HG03521 (cell line): Measurements from ENCODE around the gene DPH2.

Source experiments
- ATAC-seq: cut with Tn5 transposase; IDR thresholded peaks from one replicate; pipeline ENCODE4 v1.9.1; 2021; ENCODE audit warnings: mild to moderate bottlenecking, moderate library complexity; ENCODE audit not compliant: unreplicated experiment

DPH2 gene

DNA sequence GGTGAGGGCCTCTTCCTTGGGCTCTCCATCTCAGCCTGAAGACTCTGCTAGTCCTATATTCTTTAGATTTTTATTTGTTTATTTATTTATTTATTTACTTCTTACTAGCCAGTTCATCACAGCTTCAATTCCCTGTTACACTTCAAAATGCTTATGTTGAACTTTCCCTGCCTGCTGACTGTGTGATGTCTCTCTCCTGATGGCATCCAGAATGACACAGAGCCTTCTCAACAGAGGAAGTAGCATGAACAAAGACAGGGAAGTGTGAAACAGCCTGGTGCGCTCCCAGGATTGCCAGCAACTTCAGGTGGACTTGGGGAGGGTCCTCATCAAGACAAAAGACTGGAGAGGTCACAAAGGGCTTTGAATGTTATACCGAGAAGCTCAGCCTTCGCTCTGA lies 27.4 kb upstream of the DPH2 start:
- no peak for ATAC-seq

DNA sequence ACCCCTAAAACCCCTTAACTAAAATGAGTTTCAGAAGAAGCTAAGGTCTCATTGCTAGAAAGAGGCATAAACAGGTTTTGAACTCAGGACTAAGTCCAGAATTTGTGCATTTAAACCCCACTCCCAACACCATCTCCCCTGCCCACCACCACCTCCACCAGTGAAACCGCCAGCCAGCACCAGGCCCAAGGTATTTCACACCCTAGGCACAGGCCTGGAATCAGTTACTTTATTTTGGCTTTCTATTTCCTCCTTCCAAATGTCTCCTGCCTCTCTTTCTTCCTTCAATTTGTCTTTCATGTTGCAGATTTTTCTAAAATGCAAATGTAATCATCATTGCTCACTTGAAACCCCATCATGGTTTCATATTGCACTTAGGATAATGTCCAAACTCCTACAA lies 24.9 kb upstream of the DPH2 start:
- no peak for ATAC-seq

DNA sequence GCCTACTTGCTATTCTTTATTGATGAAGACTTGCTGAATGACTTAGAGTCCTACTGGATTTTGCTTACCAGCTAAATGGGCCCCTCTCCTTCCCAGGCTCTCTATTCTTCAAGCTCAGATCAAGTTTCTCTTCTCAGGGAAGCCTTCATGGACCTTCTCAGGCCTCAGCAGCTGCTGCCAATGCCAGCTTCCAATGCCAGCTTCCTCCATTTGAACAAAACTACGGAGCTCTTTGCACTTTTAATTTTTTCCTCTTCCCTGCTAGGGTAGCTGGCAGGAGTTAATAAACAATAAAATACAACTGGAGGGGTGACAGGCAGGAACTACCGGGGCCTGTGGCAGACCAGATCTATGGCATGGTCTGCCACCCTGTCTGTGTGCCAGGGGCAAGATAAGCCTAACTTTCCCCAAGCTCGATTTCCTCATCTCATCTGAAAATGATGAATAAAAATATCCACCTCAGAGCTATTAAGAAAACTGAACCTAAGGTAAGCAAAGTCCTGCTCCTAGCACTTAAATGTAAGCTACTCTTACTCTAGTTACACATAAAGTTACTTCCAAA lies 24.1 kb upstream of the DPH2 start:
- ATAC-seq = no peak

DNA sequence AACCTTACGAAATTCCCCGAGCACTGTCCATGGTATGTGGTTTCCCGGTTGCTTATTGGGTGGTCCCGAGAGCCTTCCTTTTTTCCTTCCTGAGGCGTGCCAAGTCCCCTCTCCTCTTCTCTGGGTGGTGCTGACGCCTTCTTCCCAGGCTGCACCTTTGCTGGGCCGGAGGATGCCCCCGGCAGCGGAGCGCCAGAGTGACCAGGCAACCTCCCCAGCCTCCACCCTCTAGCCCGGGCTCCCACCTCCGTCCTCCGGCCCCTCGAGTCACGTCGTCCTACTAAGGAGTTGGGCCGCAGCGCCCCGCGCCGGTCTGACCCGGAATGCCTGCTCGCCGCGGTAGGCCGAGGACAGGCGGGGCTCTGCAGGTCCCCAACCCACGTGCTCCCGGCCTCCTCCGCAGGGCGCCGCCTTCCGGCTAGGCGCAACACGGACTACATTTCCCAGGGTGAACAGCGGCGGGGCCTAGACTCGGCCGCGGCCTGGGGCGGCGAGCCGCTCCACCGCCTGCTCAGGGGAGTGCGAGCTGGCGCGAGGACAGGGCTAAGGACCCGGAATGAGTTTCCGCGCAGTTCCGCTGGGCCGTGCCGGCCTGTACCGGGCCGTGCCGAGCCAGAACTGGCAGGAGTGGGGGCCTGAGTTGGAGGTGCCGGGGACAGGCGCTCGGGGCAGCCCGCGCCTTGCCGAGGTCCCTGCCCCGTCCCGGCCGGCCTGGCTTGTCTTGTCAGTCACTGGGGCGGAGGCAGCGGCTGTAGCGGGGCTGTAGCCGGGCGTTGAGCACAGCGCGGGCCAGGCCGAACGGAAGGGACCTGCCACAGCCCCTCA lies 23.4 kb upstream of the DPH2 start, which contains the start of gene IPO13:
Gene IPO13 (plus strand): TSS at position 715 of the 825 bp plus-strand sequence. CDS start 651 bp downstream, outside the sequence.
- peak; percentile 89 for ATAC-seq

DNA sequence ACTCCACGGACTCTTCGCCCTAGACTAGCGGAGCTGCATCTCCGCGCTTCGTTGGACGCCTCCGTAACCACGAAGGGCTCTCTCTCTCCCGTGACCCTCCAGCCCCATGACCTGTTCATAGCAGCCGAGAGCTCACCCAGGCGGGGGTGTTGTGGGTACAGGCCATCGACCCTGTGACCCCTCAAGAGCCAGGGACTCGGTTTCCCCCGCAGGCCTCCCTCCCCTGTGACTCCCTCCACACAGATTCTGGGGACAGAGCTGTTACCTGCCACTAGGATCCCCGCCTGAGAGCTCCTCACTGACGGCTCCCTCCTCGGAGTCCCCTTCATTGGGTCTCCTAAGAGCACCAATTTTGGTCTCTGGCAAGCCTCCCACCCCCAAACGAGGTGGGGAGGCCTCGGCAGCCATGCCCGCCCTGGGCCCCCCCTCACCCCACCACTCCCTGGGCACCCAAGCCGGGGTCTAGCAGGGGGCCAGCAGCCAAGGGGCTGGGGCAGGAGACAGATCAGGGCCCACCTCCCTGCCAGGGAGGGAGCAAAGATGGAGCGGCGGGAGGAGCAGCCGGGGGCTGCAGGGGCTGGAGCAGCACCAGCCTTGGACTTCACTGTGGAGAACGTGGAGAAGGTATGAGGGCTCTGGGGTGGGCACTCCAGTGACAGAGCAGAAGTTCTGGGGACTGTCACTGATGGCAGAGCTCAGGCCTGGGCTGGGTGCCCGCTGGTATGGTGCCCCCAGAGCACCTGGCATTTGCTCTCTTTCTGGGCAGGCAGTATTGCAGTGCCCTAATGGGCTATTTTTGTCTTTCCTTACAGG lies 22.5 kb upstream of the DPH2 start:
- ATAC-seq = no peak

DNA sequence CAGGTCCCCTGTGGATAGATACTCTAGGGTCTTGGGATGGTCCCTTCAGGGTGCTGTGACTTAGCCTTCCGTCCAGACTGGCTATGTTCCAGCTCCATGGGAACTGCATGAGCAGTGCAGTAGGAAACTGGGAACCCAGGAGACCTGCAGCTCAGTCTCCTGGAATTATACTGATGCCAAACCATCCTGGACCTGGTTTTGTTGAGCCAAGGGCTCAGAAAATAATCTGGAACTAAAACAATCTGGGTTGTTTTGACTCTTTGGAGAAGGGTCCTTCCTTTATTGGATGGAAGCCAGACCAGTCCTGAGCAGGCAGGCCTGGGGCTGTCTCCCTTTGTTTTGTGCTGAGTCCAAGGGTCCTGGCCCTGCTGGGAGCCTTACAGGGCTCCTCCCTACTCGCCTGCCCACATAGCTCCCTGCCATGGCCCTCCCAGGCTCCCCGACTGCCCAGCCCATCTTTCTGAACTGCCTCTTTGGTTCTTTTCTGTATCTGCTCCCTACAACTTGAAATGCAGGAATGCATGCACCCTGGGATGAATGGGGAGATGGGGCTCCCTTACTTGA lies 21.9 kb upstream of the DPH2 start:
- no peak for ATAC-seq

DNA sequence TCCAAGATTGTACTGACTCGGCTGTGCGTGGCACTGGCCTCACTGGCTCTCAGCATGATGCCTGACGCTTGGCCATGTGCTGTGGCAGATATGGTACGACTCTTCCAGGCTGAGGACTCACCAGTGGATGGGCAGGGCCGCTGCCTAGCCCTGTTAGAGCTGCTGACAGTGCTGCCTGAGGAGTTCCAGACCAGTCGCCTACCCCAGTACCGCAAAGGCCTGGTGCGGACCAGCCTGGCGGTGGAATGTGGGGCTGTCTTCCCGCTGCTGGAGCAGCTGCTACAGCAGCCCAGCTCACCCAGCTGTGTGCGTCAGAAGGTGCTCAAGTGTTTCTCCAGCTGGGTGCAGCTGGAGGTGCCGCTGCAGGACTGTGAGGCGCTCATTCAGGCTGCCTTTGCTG lies 20.1 kb upstream of the DPH2 start:
- ATAC-seq = no peak

DNA sequence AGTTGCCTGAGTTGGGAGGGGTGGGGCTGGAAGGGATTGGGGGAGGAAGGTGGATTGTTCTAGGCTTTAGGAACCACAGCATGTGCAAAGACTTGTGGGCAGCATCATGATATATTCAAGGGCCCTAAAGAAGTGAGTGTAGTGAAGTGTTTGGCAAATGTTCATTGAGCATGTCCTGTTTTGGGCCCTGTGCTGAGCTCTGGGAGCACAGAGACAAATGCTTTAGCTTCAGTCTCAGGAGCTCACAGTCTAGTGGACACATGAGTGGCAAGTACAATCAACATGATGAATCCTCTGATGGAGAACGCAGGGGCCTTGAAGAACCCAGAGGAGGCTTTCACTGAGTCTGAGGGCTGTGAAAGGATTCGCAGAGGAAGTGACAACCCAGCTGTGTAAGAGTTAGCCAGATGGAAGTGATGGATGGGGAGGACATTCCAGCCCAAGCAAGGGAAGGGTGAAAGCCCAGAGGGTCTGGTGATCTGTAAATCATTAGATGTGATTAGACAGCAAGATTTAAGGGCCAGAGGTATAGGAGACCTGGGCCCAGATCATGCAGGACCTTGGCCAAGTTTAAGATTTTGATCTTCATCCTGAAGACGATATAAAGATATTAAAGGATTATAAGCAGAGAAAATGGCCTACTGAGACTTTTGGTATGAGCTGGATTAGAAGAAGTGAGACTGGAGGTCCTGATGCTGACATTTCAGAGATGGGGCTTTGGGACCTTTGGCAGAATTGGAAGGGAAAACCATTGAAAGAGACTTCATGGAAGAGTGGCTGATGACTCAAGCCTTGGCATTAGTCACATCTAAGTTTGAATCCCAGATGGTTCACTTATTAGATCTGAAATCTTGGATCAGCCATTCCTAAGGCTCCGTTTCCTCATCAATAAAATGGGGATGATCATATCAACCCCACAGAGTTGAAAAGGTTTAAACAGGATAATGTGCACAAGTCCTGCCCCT lies 18.5 kb upstream of the DPH2 start:
- ATAC-seq = no peak

DNA sequence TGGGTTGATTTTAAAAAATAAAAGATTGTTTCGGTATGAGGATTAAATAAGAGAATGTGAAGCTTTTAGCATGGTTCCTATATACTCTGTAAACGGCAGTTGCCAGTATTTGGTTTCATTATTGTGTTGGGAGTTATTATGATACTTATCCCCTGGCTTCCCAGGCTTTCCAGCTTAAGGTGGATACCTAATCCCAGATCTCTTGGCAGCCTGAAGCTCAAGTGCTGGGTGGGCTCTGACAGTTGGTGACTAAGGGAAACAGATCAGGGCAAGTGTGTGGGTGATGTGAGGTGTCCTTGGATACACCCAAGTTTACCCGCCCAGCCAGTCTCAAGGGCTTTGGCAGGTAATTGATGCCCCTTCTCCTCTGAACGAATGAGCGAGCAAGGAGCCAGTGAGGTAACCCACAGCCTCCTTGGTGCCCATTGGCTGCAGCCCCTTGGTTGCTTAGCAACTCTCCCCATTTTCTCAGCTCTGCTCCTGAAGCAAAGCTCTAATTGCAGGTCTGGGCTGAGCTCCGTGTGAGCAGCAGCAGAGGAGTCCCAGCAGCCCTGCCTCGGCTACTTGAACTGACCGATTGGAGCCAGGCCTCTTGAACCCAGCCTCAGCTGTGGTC lies 17.0 kb upstream of the DPH2 start:
- no peak for ATAC-seq

DNA sequence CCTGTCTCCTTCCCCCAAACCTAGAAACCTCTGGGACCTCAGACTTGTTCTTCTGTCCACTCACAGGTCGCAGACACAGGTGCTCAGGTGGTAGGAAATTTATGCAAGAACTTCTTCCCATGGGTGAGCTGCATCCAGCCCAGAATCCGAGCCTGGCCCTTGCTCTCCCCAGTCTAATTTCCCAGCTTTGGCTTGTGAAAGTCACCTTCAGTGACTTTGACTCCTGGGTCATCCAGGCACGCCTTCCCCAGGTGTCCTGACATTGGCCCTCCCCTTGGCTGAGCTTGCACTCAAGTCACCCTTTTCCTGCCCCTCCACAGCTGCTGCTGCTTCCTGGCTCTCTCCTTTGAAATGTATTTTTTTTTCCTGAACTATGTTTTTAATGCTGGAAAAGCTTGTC lies 16.4 kb upstream of the DPH2 start:
- no peak for ATAC-seq

DNA sequence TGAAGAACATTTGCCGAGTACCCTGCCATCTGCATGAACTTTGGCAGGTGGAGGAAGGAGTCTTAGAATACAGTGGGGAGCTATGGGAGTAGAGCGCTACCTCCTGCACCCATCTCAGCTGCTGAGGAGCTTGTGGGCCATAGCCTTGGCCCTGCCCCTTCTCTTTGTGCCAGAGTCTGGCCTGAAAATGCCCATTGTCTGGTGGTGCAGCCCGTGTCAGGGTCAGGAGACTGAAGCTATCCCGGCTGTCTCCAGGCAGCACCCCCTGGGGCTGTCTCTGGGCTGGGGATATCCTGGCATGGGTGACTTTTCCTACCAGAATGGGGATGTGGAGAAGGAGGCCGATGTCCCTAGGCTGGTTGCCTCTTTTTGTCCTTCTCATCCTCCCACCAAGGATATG lies 15.8 kb upstream of the DPH2 start:
- ATAC-seq = no peak

DNA sequence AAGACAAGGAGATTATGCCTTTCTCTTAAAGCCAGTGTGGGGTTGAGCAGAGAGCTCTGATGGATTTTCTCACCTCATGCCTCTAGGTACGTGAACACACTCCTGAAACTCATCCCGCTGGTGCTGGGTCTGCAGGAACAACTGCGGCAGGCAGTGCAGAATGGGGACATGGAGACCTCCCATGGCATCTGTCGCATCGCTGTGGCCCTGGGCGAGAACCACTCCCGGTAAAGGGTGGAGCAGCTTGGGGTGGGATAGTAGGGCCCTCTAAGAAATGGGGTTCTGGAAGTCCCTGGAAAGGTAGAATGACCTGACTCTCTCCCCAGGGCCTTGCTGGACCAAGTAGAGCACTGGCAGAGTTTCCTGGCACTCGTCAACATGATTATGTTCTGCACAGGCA lies 13.6 kb upstream of the DPH2 start:
- ATAC-seq = no peak

DNA sequence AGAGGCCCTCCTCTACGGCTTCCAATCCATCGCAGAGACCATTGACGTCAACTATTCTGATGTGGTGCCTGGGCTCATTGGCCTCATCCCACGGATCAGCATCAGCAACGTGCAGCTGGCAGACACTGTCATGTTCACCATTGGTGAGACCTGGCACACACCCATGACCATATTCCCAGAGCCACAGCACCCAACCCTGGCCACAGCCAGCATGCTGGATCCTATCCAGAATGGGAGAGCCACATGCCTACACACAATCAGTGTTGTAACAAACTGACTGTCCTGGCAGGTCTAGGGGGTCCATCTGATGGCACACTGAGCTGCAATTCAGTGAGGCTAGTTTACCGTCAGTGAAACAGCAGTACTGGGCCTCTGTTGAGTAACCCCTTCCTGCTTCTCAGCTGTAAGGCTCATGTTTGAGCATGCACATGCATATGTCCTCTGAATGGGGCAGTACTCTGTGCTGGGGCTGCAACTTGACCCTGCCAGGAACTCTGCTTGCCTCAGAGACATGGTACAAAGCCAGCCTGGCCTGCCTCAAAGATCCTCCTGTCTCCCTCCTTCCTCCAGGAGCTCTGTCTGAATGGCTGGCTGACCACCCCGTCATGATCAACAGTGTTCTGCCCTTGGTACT lies 12.3 kb upstream of the DPH2 start:
- no peak for ATAC-seq

DNA sequence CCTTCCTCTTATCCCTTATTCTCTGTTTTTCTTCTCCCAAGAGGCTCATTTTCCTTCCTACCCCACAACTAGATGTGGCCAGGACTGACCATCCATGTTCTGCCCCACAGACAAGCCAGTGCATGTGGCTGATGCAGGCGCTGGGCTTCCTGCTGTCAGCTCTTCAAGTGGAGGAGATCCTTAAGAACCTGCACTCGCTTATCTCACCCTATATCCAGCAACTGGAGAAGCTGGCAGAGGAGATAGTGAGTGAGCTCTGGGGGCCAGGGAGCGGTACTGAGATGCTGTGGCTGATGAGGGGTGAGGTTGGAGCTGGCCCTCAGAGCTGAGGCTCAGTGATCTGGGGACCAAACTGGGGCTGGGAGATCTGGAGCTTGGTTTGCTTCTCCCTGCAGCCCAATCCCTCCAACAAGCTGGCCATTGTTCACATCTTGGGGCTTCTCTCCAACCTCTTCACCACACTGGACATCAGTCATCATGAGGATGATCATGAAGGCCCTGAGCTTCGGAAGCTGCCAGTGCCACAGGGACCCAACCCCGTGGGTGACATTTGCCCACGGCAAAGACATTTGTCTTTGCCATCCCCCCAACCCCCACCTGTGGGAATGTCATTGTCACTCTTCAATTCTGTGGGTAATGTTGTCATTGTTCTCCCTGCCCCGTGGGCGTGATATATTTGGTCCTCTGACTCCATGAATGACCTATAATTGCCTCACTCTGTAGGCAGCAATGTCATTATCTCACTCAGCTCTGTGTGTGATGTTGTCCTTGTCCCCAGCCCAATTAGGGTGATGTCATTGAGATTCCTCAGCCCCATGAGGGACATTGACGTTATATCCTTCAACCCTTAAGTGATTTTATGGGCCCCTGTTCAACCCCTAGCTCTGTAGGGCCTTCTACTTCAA lies 11.2 kb upstream of the DPH2 start:
- no peak for ATAC-seq

DNA sequence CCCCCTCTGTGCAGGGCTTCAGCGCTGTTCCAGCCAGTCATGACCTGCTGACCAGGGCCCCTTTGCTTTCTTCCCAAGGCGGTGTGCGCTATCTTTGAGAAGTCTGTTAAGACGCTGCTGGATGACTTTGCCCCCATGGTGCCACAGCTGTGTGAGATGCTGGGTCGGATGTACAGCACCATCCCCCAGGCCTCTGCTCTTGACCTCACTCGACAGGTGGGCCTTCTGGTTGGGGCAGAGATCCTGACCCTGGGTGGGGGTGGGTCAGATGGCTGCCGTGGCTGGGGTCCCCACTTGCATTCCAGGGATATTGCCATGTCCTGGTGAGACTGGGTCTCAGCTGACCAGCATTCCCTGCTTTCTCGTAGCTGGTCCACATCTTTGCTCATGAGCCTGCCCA lies 9.0 kb upstream of the DPH2 start:
- ATAC-seq = no peak

DNA sequence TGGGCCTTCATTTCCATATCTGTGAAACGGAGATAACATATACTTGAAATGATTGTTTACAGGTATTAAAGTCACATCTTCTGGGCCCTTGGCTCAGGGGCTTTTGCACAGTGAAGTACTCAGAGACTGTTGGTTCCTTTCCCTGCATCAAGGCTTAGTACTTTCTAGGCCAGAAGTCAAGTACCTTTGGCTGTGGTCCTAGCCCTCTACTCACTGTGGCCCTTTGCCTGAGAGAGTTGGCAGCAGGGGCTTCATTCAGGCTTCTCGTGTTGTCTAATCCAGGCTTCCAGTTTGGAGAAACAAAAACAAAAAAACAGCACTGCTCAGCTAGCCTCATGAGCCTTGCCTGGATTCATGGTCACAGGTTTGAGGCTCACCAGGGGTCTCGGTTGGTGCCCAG lies 8.1 kb upstream of the DPH2 start:
- no peak for ATAC-seq

DNA sequence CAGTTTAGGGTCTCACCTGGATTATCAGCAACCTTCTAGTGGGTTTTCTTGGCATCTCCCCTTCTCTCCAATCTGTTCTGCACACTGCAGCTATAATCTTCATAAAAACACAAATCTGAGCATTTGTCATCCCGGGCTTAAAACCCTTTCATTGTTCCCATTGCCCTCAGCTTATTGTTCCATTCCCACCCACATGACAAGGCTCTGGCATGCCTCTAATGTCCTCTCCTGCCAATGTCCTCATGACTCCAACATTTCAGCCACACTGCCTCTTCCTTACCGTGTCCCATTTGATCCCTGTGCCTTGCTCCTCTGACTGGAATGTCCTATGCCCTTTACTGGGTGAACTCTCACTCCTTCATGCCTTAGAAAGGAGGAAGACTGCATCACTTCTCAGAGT lies 7.5 kb upstream of the DPH2 start:
- no peak for ATAC-seq

DNA sequence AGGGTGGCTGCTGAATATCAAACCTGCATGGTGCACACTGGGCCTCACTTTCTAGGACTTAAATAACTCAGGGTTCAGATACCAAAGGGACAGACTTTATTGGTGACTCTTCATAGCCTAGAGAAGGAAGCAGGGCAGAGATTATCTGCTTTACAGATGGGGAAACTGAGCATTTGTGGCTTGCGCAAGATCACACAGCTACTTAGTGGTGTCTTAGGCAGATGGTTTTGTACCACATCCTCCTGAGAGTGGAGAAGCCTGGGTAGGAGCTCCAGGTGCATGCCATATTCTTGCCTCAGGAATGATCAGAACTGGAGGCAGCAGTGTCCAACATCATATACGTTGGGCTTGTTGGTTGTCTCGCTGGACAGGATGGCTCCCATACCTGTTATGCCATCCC lies 6.8 kb upstream of the DPH2 start:
- no peak for ATAC-seq
